HFFc6 (cell line): ENCODE results near the gene NTM. TPM values are rescaled to one million over a fixed set of nuclear protein-coding genes. Genes with fewer than 3 reads are reported as not detected.

ENCODE experiments used
- DNase-seq: peaks from one replicate; pipeline ENCODE4 v3.0.0-alpha.2; 2018
- H3K27ac Mint-ChIP-seq: 2 replicates; pipeline ENCODE4 v1.8.0; 2020; ENCODE audit warnings: mild to moderate bottlenecking, mixed read lengths
- H3K27me3 Mint-ChIP-seq: 2 replicates; pipeline ENCODE4 v1.8.0; 2021; ENCODE audit warnings: mild to moderate bottlenecking, moderate library complexity, mixed read lengths; ENCODE audit not compliant: insufficient read depth
- H3K36me3 Mint-ChIP-seq: 2 replicates; pipeline ENCODE4 v1.8.0; 2021; ENCODE audit warnings: low read depth, mixed read lengths
- H3K4me1 Mint-ChIP-seq: 2 replicates; pipeline ENCODE4 v1.8.0; 2020; ENCODE audit warnings: low read depth, mixed read lengths
- H3K4me3 Mint-ChIP-seq: 2 replicates; pipeline ENCODE4 v1.8.0; 2020; ENCODE audit warnings: mild to moderate bottlenecking, moderate library complexity, mixed read lengths
- H3K9me3 Mint-ChIP-seq: 2 replicates; pipeline ENCODE4 v1.8.0; 2020; ENCODE audit warnings: mild to moderate bottlenecking, mixed read lengths
- total RNA-seq, 6 experiments: library from RNA; stranded (reverse); fragmentation: NEBNext Ultra II Directional; extraction: Animal tissue kit (Norgen Biotek cat#: 25700); gene quantifications; 2 replicates in 1 of 6; 3 replicates in 5 of 6; pipeline ENCODE4 v1.2.3, GENCODE V29; 2021
- TF ChIP-seq, protein P1 (sequence below): fragments of 200-600 bp; sonication (generic); IDR thresholded peaks from 2 replicates; pipeline ENCODE4 v1.5.0; 2021; ENCODE audit warnings: antibody characterized with exemption, mild to moderate bottlenecking

The NTM gene
- total RNA-seq, 6 experiments from 2014 or later, result 18.3 to 23.6 (median 21.7) TPM

GRCh38 chr11:132137289-132137980 lies 767.0 kb downstream of the NTM start:
- H3K9me3 Mint-ChIP-seq, result no peaks in the 10 kb centered on the region
- H3K36me3 Mint-ChIP-seq, result no peaks in the 10 kb centered on the region
- no peak overlapping the region for H3K4me3 Mint-ChIP-seq
- no peak for DNase-seq
- H3K27ac Mint-ChIP-seq, result 0 out of 2 replicates have a peak overlapping the region, but pooled peaks have one; percentile 7
- TF ChIP-seq, protein P1, sequence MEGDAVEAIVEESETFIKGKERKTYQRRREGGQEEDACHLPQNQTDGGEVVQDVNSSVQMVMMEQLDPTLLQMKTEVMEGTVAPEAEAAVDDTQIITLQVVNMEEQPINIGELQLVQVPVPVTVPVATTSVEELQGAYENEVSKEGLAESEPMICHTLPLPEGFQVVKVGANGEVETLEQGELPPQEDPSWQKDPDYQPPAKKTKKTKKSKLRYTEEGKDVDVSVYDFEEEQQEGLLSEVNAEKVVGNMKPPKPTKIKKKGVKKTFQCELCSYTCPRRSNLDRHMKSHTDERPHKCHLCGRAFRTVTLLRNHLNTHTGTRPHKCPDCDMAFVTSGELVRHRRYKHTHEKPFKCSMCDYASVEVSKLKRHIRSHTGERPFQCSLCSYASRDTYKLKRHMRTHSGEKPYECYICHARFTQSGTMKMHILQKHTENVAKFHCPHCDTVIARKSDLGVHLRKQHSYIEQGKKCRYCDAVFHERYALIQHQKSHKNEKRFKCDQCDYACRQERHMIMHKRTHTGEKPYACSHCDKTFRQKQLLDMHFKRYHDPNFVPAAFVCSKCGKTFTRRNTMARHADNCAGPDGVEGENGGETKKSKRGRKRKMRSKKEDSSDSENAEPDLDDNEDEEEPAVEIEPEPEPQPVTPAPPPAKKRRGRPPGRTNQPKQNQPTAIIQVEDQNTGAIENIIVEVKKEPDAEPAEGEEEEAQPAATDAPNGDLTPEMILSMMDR, result no peak
- peaks cover 2% of the 10 kb centered on the region for H3K27me3 Mint-ChIP-seq
- peaks cover 40% of the 10 kb centered on the region for H3K4me1 Mint-ChIP-seq

- H3K27ac Mint-ChIP-seq, result 0 out of 2 replicates have a peak overlapping the region, but pooled peaks have one; percentile 7
- TF ChIP-seq, protein P1, result no peak
- peaks cover 40% of the 10 kb centered on the region for H3K4me1 Mint-ChIP-seq
- no peak overlapping the region for H3K4me3 Mint-ChIP-seq
- H3K9me3 Mint-ChIP-seq, result no peaks in the 10 kb centered on the region
- H3K36me3 Mint-ChIP-seq, result no peaks in the 10 kb centered on the region
- no peak for DNase-seq
- H3K27me3 Mint-ChIP-seq, result peaks cover 2% of the 10 kb centered on the region
These were observed 767.5 kb downstream of the NTM start for GRCh38 chr11:132137981-132138313.

DNA sequence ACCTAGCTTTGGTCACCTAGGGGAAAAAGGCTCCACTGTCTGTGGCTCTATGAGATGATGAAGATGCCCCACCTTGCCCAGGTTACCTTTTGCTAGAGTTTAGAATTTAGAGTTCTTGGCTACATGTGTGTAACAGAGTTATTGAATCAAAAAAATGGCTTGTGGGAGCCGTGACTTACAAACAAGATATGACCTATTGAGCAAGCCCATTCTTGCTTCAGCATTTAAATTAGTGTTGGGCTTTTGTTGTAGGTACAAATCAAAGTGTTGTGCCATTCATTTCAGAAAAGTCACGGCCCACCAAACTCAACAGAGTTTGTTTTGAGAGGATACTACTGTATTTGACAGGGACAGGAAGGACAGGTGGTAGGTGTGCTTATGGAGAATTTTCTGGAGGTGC lies 768.8 kb downstream of the NTM start:
- DNase-seq, result no peak
- Mint-ChIP-seq H3K4me3 (no peak overlapping the region), H3K27me3 (peaks cover 2% of the 10 kb centered on the region), H3K36me3 (no peaks in the 10 kb centered on the region), H3K9me3 (no peaks in the 10 kb centered on the region), H3K4me1 (peaks cover 33% of the 10 kb centered on the region), H3K27ac (no peak overlapping the region)
- TF ChIP-seq, protein P1, result no peak

- TF ChIP-seq, protein P1, result peak; percentile 23; the same call in 1 of the 2 replicates
- Mint-ChIP-seq H3K27me3 (peaks cover 2% of the 10 kb centered on the region), H3K4me1 (peaks cover 27% of the 10 kb centered on the region), H3K9me3 (no peaks in the 10 kb centered on the region), H3K36me3 (no peaks in the 10 kb centered on the region), H3K27ac (no peak overlapping the region), H3K4me3 (no peak overlapping the region)
- no peak for DNase-seq
These were observed 769.6 kb downstream of the NTM start for GRCh38 chr11:132140056-132140455.

- Mint-ChIP-seq H3K4me1 (peaks cover 23% of the 10 kb centered on the region), H3K9me3 (no peaks in the 10 kb centered on the region), H3K27me3 (peaks cover 2% of the 10 kb centered on the region; the same call in 1 of the 2 replicates), H3K4me3 (no peak overlapping the region), H3K27ac (no peak overlapping the region), H3K36me3 (no peaks in the 10 kb centered on the region)
- TF ChIP-seq, protein P1, result no peak
- no peak for DNase-seq
These were observed 771.7 kb downstream of the NTM start for GRCh38 chr11:132142121-132142520.
